Measurements from ENCODE around the gene ANK3.

The ANK3 gene

GRCh38 chr10:60340973-60341372 is 48.7 kb downstream of the ANK3 start:
- DNase-seq, result no peak

DNA sequence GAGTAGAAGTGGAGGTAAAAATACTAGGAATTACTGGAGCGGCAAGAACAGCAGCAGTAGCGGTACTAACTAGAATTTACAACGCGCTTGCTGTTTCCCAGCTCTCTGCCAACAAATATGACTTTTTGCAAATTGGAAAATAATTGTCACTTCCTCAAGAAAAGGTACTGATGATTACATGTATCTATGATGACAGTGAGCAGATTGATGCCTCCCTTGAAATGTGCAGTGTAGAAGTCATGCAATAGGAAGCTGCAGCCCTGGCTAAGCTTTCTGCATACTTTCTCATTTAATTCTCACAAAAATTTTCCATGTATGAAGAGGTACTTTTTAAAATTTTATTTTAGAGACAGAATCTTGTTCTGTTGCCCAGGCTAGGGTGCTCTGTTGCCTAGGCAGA is 49.9 kb downstream of the ANK3 start:
- no peak for DNase-seq

- DNase-seq, result no peak
Measured at GRCh38 chr10:60338786-60339185, 50.9 kb downstream of the ANK3 start.

GRCh38 chr10:60338002-60338564 is 51.6 kb downstream of the ANK3 start:
- DNase-seq, result no peak

DNA sequence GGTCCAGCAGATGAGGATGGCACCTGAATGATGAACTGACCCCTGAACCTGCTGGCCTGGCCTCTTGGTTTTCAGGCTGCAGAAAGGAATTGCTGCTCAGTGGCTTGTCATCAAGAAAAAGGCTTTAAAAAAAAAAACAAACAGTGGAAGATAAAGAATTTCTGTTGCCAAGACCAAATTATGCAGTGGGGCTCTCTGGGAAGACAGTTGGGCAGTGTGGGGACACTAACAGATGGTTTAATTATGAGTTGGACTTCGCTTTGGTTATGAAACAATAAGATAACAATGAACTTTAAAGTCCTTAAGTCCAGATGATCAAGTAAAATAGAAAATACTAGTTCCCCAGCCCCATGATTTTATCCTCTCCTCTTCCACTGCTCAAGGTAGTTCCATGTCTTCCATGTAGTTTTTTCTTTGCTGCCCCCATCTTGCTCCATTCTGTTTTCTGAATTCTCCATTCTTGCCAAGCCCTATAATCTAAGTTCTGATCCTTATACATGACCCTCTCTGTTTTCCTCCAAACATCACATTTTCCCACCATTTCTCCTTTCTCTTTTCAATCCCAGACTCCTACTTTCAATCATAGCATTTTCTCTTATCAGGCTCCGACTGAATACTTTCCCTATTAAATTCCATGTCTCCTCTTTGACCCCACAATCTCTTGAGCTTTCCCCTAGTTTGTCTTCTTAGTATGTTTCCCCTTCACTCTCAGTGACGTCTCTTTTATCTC is 52.6 kb downstream of the ANK3 start:
- DNase-seq, result no peak

DNA sequence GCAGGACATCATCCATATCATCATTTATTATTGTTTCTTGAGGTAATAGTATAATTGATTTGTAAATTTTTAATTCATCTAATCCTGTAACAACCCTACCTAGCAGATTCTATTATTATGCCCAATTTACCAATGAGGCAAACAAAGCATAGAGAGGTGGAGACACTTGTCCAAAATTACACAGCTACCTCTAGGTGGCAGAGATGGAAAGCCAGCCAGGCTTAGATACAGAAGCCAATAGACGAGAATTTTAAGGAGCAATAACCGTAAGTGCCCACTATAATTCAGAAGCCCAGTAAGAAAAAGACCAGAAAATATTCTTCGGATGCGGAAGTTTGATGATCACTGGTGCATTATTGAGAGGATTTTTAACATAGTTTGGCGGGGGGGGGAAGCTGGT is 54.0 kb downstream of the ANK3 start:
- DNase-seq, result peak; percentile 20

DNA sequence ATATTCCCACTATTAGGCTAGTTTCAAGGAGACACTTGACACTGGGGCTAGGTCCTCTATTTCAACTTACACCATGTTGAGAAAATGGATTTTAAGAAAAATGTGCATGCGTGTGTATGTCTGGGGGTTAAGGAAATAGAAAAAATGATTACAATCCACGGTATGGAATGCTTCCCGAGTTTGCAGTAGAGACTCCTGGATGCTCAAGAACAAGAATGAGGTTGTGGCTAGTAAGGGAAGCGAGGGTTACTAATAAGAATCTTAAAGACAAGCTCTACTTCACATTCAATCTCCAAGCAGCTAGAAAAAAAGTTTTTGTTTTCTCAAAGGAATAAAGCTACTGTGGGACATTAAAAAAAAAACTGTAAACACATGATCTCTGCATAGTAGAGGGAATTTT is 54.7 kb downstream of the ANK3 start:
- DNase-seq, result no peak

DNA sequence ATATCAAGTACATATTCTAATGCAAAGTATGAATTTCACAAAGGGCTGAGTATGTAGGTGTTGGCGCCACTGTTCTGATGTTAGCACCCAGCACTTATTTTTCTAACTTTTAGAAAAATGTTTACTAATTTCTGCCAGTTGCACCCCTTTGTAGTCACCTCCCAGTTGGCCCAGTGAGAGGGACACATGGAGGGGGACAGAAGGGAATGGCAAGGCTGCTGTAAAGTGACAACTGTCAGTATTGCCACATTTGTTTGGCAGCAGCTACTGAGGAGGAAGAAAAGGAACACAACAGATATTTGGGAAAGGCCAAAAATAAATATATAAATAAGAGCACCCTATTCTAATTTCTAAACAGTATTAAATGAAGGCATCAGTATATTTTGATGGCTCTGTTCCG is 57.3 kb downstream of the ANK3 start:
- DNase-seq, result no peak

- DNase-seq, result no peak
Measured at GRCh38 chr10:60331886-60332285, 57.8 kb downstream of the ANK3 start.

DNA sequence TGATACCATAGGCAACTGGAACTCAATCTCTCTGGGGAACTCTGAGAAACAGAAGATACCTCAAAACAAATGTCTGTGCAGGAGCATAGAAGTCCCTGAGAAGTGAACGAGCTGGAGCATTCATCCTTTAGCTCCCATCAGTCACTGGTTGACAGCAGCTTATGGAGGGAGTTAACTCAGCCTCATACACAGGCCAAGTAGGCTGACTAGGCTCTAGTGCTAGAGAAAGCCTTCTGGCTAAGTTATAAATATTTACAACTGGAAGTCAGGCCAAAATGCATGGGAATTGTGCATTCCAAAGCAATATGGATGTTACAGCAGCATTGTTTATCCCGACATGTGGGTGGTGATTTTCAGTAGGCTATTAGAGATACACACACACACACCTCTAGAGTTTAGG is 66.5 kb downstream of the ANK3 start:
- no peak for DNase-seq

DNA sequence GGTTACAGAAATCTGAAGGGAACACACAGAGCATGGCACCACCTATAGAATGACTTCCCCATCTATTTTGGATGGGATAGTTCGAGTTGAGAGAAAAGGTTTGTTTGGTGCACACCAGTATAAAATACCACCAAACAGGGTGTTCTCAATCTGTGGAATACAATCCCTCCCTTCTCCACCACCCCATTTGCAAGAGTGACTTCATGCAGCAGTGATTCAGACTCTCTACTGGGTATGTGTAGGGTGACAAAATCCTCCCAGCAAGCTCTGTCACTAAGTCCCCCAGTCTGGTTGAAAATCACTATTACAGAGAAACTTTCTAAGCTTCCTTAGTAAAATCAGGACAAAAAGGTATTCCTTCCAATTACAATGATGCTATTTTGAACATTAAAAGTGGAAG is 69.0 kb downstream of the ANK3 start:
- no peak for DNase-seq

DNA sequence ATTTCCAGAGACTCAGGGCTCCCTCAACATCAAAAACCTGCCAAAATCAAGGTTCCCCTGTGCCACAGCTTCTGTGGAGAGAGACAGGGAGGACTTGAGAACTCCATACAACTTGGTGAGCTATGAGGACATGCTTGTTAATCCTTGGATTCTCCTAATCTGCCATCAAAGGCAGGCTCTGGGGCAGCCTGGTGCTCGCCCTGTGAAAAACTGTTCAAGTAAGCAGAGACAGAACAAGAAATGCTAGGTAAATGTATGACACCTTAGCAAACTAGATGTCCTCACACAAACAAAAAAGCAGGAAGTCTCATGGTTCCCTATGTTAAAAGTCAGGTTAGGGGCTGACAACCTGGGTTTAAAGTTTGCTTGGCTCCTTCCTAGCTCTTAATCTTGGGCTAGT is 73.6 kb downstream of the ANK3 start:
- no peak for DNase-seq

DNA sequence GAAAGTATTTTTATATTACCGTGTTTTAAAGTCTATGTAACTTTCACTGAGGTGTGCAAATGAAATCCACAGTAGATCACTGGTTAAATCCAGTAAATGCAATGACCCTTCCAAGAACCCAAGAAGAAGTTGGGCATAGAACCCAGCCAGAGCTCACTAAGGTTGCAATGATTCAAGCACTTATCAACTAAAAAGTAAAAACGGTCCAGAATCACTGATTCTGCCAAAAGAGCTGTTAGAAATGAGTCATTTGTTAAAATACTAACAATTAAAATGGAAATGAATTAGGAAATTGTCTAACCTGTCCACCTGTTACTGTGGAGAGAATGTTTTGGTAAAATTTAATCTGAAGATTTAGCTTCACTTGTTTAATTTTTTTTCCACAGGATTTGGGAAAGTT is 74.4 kb downstream of the ANK3 start:
- DNase-seq, result no peak

- DNase-seq, result peak; percentile 82
Measured at GRCh38 chr10:60314069-60314940, 75.4 kb downstream of the ANK3 start.

DNA sequence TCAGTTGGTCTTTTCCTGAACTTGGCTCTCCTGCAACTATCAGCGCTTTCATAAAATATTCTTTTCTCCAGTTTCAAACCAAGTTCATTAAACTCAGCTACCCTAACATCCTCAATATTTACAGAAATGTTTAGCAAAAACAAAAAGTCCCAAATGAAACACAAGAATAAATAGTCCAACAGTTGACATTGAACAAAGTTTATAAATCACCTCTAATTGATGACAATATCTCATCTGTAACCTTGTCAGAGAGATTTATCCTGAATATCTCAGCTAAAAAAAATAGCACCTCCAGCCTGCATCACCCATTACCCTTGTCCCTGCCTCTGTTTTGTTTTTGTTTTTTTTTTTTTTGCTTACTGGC is 76.1 kb downstream of the ANK3 start:
- DNase-seq, result no peak

GRCh38 chr10:60312818-60313588 is 76.7 kb downstream of the ANK3 start:
- no peak for DNase-seq

- DNase-seq, result no peak
Measured at GRCh38 chr10:60311821-60312220, 77.9 kb downstream of the ANK3 start.

DNA sequence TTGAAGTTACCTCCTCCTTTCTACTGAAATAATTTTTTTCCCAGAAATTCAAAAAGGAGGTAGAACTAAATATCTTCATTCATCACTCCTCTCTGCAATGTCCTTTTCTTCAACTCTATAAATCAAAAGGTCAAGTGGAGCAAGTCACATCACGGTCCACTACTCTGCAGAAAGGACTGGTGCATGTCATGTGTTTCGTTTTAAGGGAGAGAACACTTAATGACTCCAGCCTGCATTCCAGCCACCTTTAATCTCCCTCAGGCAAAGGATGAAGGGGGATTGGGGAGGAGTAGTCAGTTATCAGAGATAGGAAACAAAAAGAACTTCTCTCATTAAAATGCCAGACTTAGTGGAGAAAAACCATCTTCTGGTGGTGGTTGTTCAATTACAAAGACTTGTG is 78.9 kb downstream of the ANK3 start:
- no peak for DNase-seq

- no peak for DNase-seq
Measured at GRCh38 chr10:60309891-60310290, 79.8 kb downstream of the ANK3 start.

GRCh38 chr10:60309371-60309770 is 80.3 kb downstream of the ANK3 start:
- DNase-seq, result no peak

GRCh38 chr10:60305380-60305892 is 84.2 kb downstream of the ANK3 start:
- DNase-seq, result no peak

DNA sequence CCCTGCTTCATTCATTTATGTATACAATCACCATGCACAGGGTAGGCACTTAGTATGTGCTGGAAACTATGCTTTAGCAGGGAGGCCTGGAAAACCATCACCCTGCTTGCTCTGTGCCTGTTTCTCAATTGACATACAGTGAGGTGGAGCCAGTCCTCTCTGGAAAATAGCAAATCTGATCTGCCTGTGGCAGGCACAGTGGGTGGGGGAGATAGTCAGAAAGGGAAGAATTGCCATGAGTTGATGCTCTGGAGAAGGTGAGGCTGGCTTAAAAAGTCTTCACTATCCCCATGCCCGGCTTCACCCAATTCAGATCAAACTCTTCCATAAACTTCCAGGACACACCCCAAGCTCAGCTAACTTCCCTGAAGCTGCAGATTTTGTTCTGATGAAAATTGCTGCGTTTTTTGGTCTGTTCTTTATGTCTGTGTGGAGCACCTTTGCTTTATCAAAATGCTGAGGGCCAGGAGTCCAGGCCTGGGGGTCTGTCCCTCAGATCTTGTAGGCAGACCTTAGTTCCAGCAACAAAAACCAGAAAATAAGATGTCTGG is 84.8 kb downstream of the ANK3 start:
- DNase-seq, result no peak

- no peak for DNase-seq
Measured at GRCh38 chr10:60303778-60304177, 85.9 kb downstream of the ANK3 start.
